CD4-positive, alpha-beta T cell treated with Interleukin-12 subunit alpha and Interleukin-12 subunit beta, for 1 hour (primary cell): ENCODE results near the gene EGFL8.

Source experiments
- DNase-seq: peaks from one replicate; pipeline ENCODE4 v3.0.0-alpha.2; 2020

EGFL8 gene

DNA sequence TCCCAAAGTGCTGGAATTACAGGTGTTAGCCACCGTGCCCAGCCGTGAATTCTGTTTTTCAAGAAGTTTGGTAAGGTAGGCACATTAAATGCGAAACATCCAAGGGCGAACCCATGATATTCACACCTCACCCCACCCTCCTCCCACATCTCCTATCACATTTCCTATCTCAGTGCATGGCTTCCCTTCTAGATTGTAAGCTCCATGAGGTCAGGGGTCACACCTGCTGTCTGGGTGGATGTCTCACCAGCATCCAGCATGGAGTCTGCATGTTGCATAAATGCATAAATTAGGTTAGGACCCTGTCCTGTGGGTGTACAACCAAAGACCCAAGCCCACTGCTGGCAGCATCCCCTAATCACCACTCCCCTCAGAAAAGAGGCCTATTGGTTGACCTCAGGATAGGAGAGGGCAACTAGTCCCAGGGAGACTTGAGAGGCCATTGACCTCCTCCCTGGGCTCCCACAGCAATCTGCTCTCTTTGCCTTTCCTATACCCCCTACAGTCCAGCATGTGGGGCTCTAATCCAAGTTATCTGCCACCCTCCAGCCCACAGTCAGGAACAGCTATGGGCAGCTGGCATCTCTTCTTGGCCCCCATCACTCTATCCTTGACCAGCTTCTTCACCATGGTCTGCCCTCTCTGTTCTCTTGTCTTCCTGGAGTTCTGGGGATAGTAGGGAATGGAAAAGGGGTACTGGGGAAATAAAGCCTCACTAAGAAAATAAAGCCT lies 16.8 kb upstream of the EGFL8 start:
- no peak for DNase-seq

DNA sequence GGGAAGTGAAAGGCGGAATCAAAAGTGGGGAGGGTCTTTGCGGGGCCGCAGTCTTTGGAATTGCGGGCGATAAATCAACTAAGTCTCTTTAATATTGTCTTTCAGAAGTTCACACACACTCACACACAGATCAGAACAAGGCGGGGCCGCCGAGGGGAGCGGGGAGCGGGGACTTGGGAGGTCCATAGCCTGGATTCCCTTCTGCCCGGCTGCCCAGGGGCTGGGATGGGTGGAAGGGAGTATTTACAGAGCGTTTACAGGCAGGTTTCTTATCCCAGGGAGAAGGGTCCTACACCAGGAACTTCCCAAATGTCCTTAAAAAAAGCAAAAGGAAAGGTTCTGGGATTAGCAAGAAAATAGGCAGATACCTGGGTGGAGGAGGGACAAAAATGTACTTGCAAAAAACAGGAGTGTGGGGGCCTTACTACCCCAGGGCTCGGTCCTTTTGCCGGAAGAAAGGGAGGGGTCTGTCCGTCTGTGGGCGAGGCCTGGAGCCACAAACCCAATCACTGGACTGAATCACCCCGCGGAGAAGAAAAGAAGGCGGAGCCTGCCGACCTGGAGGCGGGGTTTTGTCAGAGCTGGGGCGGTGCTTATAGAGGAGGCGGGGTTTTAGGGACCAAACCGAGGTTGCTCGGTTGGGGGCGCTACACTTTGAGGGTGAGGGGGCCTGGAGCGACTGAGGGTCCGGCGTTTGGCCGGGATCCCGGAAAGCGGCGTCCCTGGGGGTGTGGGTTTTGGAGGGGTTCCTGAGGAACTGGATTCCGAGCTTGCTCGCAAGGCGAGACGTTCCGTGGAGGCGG lies 15.9 kb upstream of the EGFL8 start:
- peak; percentile 76 for DNase-seq

DNA sequence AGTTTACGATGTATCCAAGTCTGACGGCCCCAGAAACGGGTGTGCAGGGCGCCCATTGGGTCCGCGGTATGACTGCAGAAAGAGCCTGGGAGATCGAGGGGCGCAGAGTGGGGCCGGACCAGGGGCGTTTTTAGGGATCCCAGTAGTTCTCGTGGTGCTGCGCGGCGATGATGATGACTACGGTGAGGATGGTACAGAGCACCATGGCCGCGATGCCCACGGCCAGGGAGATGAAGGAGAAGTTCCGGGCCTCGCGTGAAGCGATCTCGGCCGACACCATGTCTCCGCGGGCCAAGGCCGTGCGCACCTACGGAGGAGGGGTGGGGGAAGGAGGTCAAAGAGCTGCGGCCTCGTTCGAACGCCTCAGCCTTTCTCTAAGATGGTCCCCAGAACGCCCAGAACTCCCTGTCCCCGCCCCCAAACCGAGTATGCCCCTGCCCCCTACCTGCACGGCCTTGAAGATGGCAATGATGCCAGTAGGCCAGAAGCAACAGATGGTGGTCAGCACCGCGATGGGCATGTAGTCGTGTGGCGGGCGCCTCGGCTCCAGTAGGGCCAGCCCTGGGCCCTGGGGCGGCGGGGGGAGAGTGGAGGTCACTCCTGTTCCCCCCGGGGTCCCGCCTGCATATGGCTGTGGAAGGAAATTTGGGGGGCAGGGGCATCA lies 15.2 kb upstream of the EGFL8 start:
- DNase-seq = no peak

- no peak for DNase-seq
Measured at GRCh38 chr6:32149932-32150870, 14.2 kb upstream of the EGFL8 start.

DNA sequence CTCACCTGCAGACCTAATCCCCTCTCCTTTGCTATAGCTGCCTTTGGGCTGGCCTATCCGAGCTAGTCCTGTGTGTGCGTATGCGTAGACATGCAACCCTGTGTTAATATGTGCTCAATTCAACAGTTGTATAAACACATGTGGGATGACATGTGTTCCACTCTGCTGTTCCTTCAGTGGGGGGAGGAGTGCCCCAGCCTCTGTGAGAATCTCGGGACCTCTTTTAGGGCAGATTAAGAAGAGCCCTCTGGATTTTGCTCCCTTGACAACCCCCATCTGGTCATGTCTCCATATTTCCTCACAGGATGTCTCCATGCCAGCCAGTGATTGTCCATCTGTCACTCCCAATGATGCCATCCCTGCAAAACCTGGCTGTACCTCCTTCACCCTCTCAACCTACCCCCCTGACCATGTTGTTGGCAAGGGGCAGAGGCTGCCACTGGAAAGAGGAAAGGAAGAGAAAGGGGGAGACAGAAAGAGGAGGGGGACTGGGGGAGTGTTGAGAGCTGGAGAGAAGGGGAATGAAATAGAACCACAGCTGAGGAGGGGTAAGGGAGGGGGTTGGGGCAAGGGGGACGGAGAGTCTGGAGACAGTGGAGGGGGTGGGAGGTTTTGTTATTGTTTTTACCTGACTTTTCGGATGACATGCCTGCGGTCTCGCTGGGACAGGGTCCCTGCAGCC lies 13.1 kb upstream of the EGFL8 start:
- no peak for DNase-seq

GRCh38 chr6:32151863-32152768 lies 12.3 kb upstream of the EGFL8 start, which contains the start of gene PRRT1:
Gene PRRT1, minus strand, starts transcription at chr6:32151939. Its CDS starts 112 bp downstream, at chr6:32151827.
- DNase-seq = no peak

DNA sequence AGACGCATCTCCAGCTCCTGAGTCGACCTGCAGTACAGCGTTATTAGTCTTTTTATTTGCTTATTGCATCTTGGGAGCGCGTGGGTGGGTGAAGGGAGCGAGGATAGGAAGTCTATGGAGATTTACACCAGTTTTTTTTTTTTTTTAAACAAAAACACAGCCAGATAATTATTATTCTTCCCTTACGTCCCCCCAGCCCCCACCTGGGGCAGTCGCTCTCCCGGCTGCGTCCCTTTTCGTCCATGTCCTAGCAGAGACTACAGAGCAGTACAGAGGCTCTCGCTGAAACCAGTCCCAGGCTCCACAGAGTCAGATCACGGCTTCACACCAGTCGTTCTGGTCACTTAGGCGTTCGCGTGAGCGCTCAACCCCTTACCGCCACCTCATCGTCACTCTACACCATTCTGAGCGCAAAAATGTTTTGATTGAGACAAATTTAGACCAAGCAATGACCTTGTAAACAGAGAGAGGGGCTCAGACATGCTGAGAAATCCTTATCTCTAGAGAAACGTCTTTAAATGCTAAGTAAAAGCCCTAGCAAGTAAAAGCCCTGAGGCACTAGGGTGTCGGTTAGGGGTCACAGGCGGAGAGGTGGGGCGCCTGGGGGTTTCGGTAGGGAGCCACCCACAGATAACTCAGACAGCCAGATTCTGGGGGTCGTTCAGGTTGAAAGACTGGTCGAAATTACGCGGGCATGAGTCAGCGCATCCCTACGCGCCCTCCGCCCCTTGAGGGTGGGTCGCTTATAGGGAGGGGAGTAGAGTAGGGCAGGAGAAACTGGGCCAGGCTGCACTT lies 11.4 kb upstream of the EGFL8 start:
- DNase-seq = no peak

DNA sequence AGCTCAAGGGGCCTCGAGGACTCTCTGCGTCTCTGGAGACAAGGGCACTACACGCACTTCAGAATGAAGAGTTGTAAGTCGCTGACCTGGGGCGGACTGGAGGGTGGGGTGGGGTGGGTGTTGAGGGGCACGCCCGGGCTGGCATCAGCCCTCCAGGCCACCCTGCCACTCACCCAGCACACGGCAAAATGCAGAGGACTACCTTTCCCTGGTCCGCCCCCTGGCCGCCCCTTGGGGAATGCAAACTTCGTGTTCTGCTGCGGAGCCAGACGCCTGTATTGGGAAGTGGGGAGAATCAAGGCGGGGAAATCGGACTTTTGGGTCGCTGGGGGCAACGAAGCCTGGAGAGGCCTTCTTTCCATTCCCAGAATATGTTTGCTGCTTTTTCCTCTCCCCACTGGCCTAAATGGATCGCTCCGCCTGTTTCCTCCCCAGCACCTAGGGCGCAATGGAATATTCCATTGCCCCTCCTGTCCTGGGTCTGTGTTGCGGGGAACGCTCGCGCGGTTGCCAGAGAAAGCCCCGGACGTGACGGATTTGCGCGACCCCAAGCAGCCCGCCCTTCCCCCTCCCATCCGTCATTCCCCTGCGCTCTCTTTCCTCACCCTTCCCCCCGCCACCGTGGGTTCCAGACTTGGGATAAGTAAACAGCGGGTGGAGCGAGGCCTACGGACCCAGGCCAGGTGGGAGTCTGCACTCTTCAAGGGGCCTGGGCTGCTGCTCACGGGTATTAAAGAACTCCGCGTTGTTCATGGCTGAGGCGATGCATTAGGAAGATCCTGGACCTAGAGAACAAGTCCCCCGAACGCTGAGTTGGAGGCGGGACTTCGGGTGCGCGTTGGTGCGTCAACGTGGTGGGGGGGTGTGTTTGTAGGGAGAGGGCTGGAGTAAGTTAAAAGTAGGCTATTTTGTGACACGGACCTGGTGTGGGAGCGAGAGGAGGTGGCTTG lies 10.6 kb upstream of the EGFL8 start, which contains the start of gene PPT2:
Gene PPT2, plus strand, starts transcription at position 578 of the 950 bp plus-strand sequence. CDS start 454 bp downstream, outside the sequence.
- peak; percentile 83 for DNase-seq

- DNase-seq = peak; percentile 78
Measured at GRCh38 chr6:32154514-32155161, 9.8 kb upstream of the EGFL8 start.

- DNase-seq = no peak
Measured at GRCh38 chr6:32156891-32157290, 7.5 kb upstream of the EGFL8 start.

DNA sequence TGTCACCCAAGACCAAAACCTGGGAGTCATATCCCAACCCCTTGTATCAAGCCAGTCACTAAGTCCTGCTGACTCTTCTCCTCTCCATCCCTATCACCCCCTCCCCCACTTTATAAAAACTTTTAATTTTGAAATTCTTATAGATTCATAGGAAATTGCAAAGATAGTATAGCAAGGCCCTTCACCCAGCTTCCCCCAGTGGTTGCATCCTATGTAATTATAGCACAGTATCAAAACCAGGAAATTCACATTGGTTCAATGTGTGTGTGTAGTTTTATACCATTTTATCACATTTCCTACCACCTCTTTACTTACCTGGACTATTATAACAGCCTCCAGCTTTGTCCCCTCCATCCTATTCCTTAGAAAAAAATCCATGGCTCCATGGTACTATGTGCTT lies 6.3 kb upstream of the EGFL8 start:
- no peak for DNase-seq

GRCh38 chr6:32163559-32164258 lies 686 bp upstream of the EGFL8 start:
- no peak for DNase-seq

DNA sequence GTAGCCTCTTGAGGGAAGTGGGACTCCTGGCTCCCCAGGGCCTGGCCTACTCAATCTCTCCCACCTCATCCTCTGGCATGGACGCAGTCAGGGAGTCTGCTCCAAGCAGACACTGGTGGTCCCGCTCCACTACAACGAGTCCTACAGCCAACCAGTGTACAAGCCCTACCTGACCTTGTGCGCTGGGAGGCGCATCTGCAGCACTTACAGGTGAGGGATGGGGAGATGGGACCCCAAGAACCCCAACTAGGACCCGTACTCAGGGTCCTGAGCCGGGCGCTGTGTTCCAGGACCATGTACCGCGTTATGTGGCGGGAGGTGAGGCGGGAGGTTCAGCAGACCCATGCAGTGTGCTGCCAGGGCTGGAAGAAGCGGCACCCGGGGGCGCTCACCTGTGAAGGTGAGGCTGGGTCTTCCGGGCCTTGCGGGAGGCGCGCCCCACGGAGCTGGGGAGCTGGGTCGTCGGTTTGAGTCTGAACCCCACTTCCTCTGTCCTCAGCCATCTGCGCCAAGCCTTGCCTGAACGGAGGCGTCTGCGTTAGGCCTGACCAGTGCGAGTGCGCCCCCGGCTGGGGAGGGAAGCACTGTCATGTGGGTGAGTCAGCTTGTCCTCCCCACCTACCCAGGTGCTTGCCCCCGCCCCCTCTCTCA lies 2.1 kb downstream of the EGFL8 start:
- no peak for DNase-seq

- DNase-seq = no peak
Measured at GRCh38 chr6:32167154-32167760, 2.9 kb downstream of the EGFL8 start.

DNA sequence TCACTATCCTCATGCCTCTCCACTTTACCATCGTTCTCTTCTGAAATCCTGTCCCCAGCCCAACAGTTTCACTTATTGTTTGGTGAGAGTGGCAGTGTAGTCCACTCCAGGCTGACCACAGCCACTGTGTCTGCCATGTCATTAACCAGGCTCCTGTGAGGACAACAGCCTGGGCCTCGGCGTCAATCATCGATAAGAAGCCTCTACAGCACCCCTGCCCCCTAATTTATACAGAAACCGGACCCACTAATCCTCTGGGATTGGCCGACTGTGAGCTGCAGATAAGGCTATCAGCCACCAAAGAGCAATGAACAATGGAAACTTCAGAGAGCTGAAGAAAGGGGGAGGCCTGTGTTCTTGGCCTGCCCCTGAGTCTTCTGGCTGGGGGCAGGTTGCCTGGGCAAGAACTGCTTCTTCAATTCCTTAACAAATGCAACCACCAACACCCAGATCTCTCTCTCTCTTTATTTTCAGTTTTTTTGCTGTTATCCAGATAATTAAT lies 3.4 kb downstream of the EGFL8 start:
- no peak for DNase-seq

GRCh38 chr6:32168350-32168749 lies 4.0 kb downstream of the EGFL8 start:
- no peak for DNase-seq
